ENCODE results near the gene HARS2. TPM values are rescaled to one million over a fixed set of nuclear protein-coding genes. Genes with fewer than 3 reads are reported as not detected.

The HARS2 gene
- total RNA-seq, 1 experiment from 2014 or later, result 36.5 TPM

DNA sequence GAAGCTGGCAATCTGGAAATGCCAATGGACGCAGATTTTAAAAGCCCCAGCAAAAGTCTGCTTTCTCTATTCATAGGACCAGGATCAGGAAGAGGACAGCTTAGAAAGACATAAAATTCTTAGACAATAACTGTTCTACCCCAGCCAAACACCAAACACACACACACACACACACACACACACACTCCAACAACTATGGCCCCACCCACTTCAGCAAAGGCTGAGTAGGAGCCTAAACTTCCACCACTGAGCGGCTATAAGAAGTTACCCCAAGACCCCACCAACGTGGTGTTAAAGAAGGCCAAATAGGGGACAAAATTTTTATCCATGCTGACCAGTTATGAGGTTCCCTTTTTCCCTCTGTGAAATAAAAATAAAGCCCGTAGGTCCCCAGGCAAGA is 41.8 kb downstream of the HARS2 start:
- Mint-ChIP-seq H3K4me3 (ENCODE audit: unreplicated experiment) (no peak overlapping the region), H3K9me3 (ENCODE audit: unreplicated experiment) (no peaks in the 10 kb centered on the region), H3K27ac (ENCODE audit: unreplicated experiment) (no peak overlapping the region), H3K27me3 (ENCODE audit: insufficient read depth, unreplicated experiment) (peaks cover 13% of the 10 kb centered on the region), H3K36me3 (ENCODE audit: insufficient read depth, unreplicated experiment) (no peaks in the 10 kb centered on the region), H3K4me1 (ENCODE audit: low read depth, unreplicated experiment) (no peaks in the 10 kb centered on the region)
- H3K36me3 ChIP-seq (ENCODE audit: control insufficient read depth, insufficient read depth, low read length), result no peaks in the 10 kb centered on the region
- ChIA-PET CTCF (no interaction called here), POLR2A (no interaction called here)
- no peak overlapping the region for H3K4me3 ChIP-seq (ENCODE audit: low read depth, low read length)
- H3K4me1 ChIP-seq, result no peaks in the 10 kb centered on the region
- no peaks in the 10 kb centered on the region for H3K9me3 ChIP-seq
- no peak for TF ChIP-seq CTCF (IDR thresholded peaks at IDR 0.05; ENCODE audit: insufficient read depth in 1 of 2, low read depth in 1 of 2, low read length in 1 of 2, severe bottlenecking in 1 of 2, unreplicated experiment in 1 of 2)
- intact Hi-C loops (cut with micrococcal nuclease; ENCODE audit: unreplicated experiment), result no loop called here
- no peak for DNase-seq
- no peaks in the 10 kb centered on the region for H3K27me3 ChIP-seq (replicated peaks; ENCODE audit: control insufficient read depth, insufficient read depth, low read length)
- BruUV-seq (replicated peaks), result no TSS peak

- H3K4me3 Mint-ChIP-seq (ENCODE audit: unreplicated experiment), result no peak overlapping the region
- peaks cover 13% of the 10 kb centered on the region for H3K27me3 Mint-ChIP-seq (ENCODE audit: insufficient read depth, unreplicated experiment)
- H3K27me3 ChIP-seq (replicated peaks; ENCODE audit: control insufficient read depth, insufficient read depth, low read length), result no peaks in the 10 kb centered on the region
- no peaks in the 10 kb centered on the region for H3K4me1 ChIP-seq
- POLR2A ChIA-PET, result no interaction called here
- no peak overlapping the region for H3K4me3 ChIP-seq (ENCODE audit: low read depth, low read length)
- CTCF ChIA-PET, result interaction anchor here (0.7 kb wide), 1 partner anchor 304 kb away, joined by 3 read pairs; no protein-coding TSS in a partner anchor
- TF ChIP-seq CTCF (IDR thresholded peaks at IDR 0.05; ENCODE audit: insufficient read depth in 1 of 2, low read depth in 1 of 2, low read length in 1 of 2, severe bottlenecking in 1 of 2, unreplicated experiment in 1 of 2), result peak; percentile 34 to 39
- no peaks in the 10 kb centered on the region for H3K4me1 Mint-ChIP-seq (ENCODE audit: low read depth, unreplicated experiment)
- H3K36me3 Mint-ChIP-seq (ENCODE audit: insufficient read depth, unreplicated experiment), result no peaks in the 10 kb centered on the region
- peak; percentile 50 to 52 for DNase-seq
- H3K27ac Mint-ChIP-seq (ENCODE audit: unreplicated experiment), result no peak overlapping the region
- no TSS peak for BruUV-seq (replicated peaks)
- intact Hi-C loops (cut with micrococcal nuclease; ENCODE audit: unreplicated experiment), result no loop called here
- no peaks in the 10 kb centered on the region for H3K36me3 ChIP-seq (ENCODE audit: control insufficient read depth, insufficient read depth, low read length)
- H3K9me3 ChIP-seq, result no peaks in the 10 kb centered on the region
- H3K9me3 Mint-ChIP-seq (ENCODE audit: unreplicated experiment), result no peaks in the 10 kb centered on the region
These were observed 43.1 kb downstream of the HARS2 start for GRCh38 chr5:140734354-140734753.

GRCh38 chr5:140737486-140737885 is 46.2 kb downstream of the HARS2 start:
- intact Hi-C loops (cut with micrococcal nuclease; ENCODE audit: unreplicated experiment), result no loop called here
- H3K4me1 Mint-ChIP-seq (ENCODE audit: low read depth, unreplicated experiment), result no peaks in the 10 kb centered on the region
- CTCF ChIA-PET, result no interaction called here

More at GRCh38 chr5:140737486-140737885, 46.2 kb downstream of the HARS2 start:
- Histone ChIP-seq H3K4me3 (ENCODE audit: low read depth, low read length) (no peak overlapping the region), H3K4me1 (no peaks in the 10 kb centered on the region), H3K36me3 (ENCODE audit: control insufficient read depth, insufficient read depth, low read length) (no peaks in the 10 kb centered on the region), H3K27me3 (replicated peaks; ENCODE audit: control insufficient read depth, insufficient read depth, low read length) (no peaks in the 10 kb centered on the region), H3K9me3 (peaks cover 2% of the 10 kb centered on the region; the same call in 1 of the 2 replicates)
- TF ChIP-seq CTCF (IDR thresholded peaks at IDR 0.05; ENCODE audit: insufficient read depth in 1 of 2, low read depth in 1 of 2, low read length in 1 of 2, severe bottlenecking in 1 of 2, unreplicated experiment in 1 of 2), result no peak
- peaks cover 9% of the 10 kb centered on the region for H3K27me3 Mint-ChIP-seq (ENCODE audit: insufficient read depth, unreplicated experiment)
- POLR2A ChIA-PET, result no interaction called here
- H3K36me3 Mint-ChIP-seq (ENCODE audit: insufficient read depth, unreplicated experiment), result no peaks in the 10 kb centered on the region
- H3K4me3 Mint-ChIP-seq (ENCODE audit: unreplicated experiment), result no peak overlapping the region
- no peak for DNase-seq
- no peaks in the 10 kb centered on the region for H3K9me3 Mint-ChIP-seq (ENCODE audit: unreplicated experiment)
- no peak overlapping the region for H3K27ac Mint-ChIP-seq (ENCODE audit: unreplicated experiment)
- no TSS peak for BruUV-seq (replicated peaks)
